MG63 (cell line): ENCODE data around the gene CHMP1B. TPM values are rescaled to one million over a fixed set of nuclear protein-coding genes. Genes with fewer than 3 reads are reported as not detected.

Experiments used
- total RNA-seq: library from RNA; depleted of rRNA; stranded (reverse); fragments of >200 nt; shearing (Covaris generic); gene quantifications from 2 replicates; pipeline ENCODE4 v1.2.3, GENCODE V29; 2014; ENCODE audit warnings: low replicate concordance; rRNA removed

Gene CHMP1B
- total RNA-seq, 1 experiment from 2014 or later = 19.0 TPM

Other genes with a start within 250 kb of the CHMP1B start
- not detected in 2 replicates for gene SLC35G4, start 241.8 kb upstream of the CHMP1B start, total RNA-seq
- gene GNAL, start 162.1 kb upstream of the CHMP1B start, total RNA-seq = 0.76 and 2.7 TPM in 2 replicates
- gene MPPE1, start 56.9 kb downstream of the CHMP1B start, total RNA-seq = 29.6 and 39.0 TPM in 2 replicates
- gene IMPA2, start 130.1 kb downstream of the CHMP1B start, total RNA-seq = 70.0 and 90.8 TPM in 2 replicates
- not detected in 2 replicates for gene ANKRD62, start 242.4 kb downstream of the CHMP1B start, total RNA-seq